Measurements from ENCODE around the gene LEMD2.
A peak's percentile ranks its signal among the peaks of the same experiment; 100 is the strongest.
"Not testable (repeated sequence)": the region's sequence is repeated elsewhere in the genome, so short reads cannot be mapped to it uniquely, and the experiment has no call there.

The LEMD2 gene
- total RNA-seq: 86.3 reads per million, percentile 80 among the genes with 10 or more reads in this experiment

- DNase-seq: peak; percentile 88
These were observed at the start of gene LEMD2 for GRCh38 chr6:33788694-33789549. Gene LEMD2 (minus strand): TSS chr6:33789130. CDS start chr6:33789116, 14 bp downstream.

- DNase-seq: no peak
These were observed 49.2 kb upstream of the LEMD2 start for GRCh38 chr6:33837971-33838665.

GRCh38 chr6:33836806-33837469 is 48.0 kb upstream of the LEMD2 start:
- no peak for DNase-seq

- no peak for DNase-seq
These were observed 45.8 kb upstream of the LEMD2 start for GRCh38 chr6:33834401-33835392.

GRCh38 chr6:33833599-33833998 is 44.7 kb upstream of the LEMD2 start:
- no peak for DNase-seq

- not testable (repeated sequence) for DNase-seq
These were observed 43.9 kb upstream of the LEMD2 start for GRCh38 chr6:33832831-33833230.

- not testable (repeated sequence) for DNase-seq
These were observed 42.8 kb upstream of the LEMD2 start for GRCh38 chr6:33831725-33832124.

- DNase-seq: no peak
These were observed 41.8 kb upstream of the LEMD2 start for GRCh38 chr6:33830635-33831240.

GRCh38 chr6:33828764-33829731 is 40.1 kb upstream of the LEMD2 start:
- no peak for DNase-seq

- no peak for DNase-seq
These were observed 39.5 kb upstream of the LEMD2 start for GRCh38 chr6:33828452-33828763.

- no peak for DNase-seq
These were observed 38.9 kb upstream of the LEMD2 start for GRCh38 chr6:33827546-33828451.

GRCh38 chr6:33826537-33826936 is 37.6 kb upstream of the LEMD2 start:
- DNase-seq: no peak

- no peak for DNase-seq
These were observed 35.7 kb upstream of the LEMD2 start for GRCh38 chr6:33824461-33825154.

GRCh38 chr6:33823806-33824205 is 34.9 kb upstream of the LEMD2 start:
- DNase-seq: no peak

GRCh38 chr6:33822575-33823395 is 33.9 kb upstream of the LEMD2 start:
- DNase-seq: no peak

- no peak for DNase-seq
These were observed 32.0 kb upstream of the LEMD2 start for GRCh38 chr6:33820784-33821520.

- DNase-seq: no peak
These were observed 31.3 kb upstream of the LEMD2 start for GRCh38 chr6:33820243-33820642.

Data from effector CD4-positive, alpha-beta T cell (primary cell).